Ascending aorta (tissue), 2 donors: Measurements from ENCODE around the gene CKAP4. TPM values are rescaled to one million over a fixed set of nuclear protein-coding genes. Genes with fewer than 3 reads are reported as not detected.

Experiments
- DNase-seq, 2 donors: peaks; one replicate each; pipeline ENCODE4 v3.0.0-alpha.2; 2019; ENCODE audit warnings: low spot score in 2 of 2
- H3K27ac ChIP-seq, 2 donors: fragments of 200-600 bp; sonication (generic); one replicate each; pipeline ENCODE4 v1.5.1; 2016 to 2017; ENCODE audit warnings: mild to moderate bottlenecking in 1 of 2
- H3K27me3 ChIP-seq: fragments of 200-600 bp; sonication (generic); one replicate; pipeline ENCODE4 v1.5.1; 2017
- H3K36me3 ChIP-seq, 2 donors: fragments of 200-600 bp; sonication (generic); one replicate each; pipeline ENCODE4 v1.5.1; 2016
- H3K4me1 ChIP-seq, 2 donors: fragments of 200-600 bp; sonication (generic); one replicate each; pipeline ENCODE4 v1.5.1; 2016 to 2017; ENCODE audit warnings: mild to moderate bottlenecking in 1 of 2
- H3K4me3 ChIP-seq, 2 donors: fragments of 200-600 bp; sonication (generic); one replicate each; pipeline ENCODE4 v1.5.1; 2016 to 2017; ENCODE audit warnings: mild to moderate bottlenecking in 1 of 2
- H3K9me3 ChIP-seq, 2 donors: fragments of 200-600 bp; sonication (generic); one replicate each; pipeline ENCODE4 v1.5.1; 2016
- intact Hi-C: fragments of 100-400 bp; cut with DNase I; formaldehyde crosslinking; loops from one replicate; pipeline ENCODE4 v1.15.1; 2023
- total RNA-seq: library from RNA; depleted of rRNA; stranded (reverse); fragments of >200 nt; gene quantifications from one replicate; pipeline ENCODE4 v1.1.0, GENCODE V29; 2016
- TF ChIP-seq, protein P1 (sequence below), 3 experiments: fragments of 200-600 bp in 2 of 3; fragments of 450-650 bp in 1 of 3; sonication (generic) in 2 of 3; IDR thresholded peaks; one replicate each; pipeline ENCODE4 v1.5.1; 2016 to 2019; ENCODE audit warnings: antibody characterized with exemption in 3 of 3, mild to moderate bottlenecking in 1 of 3, moderate library complexity in 1 of 3

CKAP4 gene
- total RNA-seq, 1 donor from 2014 or later: 116 TPM

DNA sequence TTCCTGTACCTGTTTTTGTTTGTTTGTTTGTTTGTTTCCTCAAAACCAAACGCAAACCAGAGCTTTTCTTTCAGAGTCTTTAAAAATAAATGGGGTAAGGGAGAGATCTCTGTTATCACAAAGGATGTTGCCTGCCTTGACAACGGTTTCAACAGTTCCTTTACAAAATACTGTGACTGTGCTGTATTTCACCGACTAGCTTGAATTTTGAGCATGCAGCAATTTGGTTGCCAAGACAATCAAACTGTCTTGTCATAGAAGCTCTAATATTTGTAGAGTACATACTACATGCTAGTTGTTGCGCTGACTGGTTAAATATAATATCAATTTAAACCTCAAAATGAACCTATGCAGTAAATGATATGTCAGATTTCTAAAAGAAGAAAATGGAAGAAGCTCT is 32.3 kb upstream of the CKAP4 start:
- DNase-seq: no peak
- H3K9me3 ChIP-seq: peaks cover 0 to 4% of the 10 kb centered on the region in 2 donors
- H3K27me3 ChIP-seq: no peaks in the 10 kb centered on the region
- no peaks in the 10 kb centered on the region for H3K36me3 ChIP-seq
- H3K27ac ChIP-seq: no peak overlapping the region
- H3K4me1 ChIP-seq: no peaks in the 10 kb centered on the region
- no peak overlapping the region for H3K4me3 ChIP-seq
- TF ChIP-seq, protein P1, sequence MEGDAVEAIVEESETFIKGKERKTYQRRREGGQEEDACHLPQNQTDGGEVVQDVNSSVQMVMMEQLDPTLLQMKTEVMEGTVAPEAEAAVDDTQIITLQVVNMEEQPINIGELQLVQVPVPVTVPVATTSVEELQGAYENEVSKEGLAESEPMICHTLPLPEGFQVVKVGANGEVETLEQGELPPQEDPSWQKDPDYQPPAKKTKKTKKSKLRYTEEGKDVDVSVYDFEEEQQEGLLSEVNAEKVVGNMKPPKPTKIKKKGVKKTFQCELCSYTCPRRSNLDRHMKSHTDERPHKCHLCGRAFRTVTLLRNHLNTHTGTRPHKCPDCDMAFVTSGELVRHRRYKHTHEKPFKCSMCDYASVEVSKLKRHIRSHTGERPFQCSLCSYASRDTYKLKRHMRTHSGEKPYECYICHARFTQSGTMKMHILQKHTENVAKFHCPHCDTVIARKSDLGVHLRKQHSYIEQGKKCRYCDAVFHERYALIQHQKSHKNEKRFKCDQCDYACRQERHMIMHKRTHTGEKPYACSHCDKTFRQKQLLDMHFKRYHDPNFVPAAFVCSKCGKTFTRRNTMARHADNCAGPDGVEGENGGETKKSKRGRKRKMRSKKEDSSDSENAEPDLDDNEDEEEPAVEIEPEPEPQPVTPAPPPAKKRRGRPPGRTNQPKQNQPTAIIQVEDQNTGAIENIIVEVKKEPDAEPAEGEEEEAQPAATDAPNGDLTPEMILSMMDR (IDR thresholded peaks at IDR 0.05): no peak
- intact Hi-C loops: no loop called here

DNA sequence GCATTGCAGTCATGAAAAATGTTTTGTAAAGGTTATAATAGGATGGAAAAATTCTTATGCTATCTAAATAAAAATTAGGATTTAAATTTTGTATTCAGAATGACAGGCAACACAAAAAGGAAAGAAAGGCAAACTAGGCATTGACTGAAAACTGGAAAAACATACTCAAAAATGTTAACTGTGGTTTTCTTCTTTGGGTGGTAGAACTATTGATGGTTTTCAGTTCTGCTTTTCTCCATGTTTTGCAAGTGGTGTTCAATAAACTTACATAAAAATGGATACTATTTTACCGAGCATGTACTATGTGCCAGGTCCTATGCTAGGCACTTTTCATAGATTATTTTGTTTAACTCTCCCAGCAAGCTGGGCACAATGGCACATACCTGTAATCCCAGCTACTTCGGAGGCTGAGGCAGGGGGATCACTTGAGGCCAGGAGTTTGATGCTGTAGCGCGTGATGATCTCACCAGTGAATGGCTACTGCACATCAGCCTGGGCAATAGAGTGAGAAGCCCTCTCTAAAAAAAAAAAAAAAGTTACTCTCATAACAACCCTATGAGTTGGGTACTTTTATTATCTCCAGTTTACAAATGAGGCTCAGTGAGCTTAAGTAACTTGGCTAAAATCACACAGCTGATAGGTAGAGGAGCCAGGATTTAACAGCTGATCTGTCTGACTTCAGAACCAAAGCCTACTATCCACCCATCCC is 28.4 kb upstream of the CKAP4 start:
- Histone ChIP-seq H3K4me1 (no peaks in the 10 kb centered on the region), H3K27ac (no peak overlapping the region), H3K27me3 (no peaks in the 10 kb centered on the region), H3K36me3 (no peaks in the 10 kb centered on the region), H3K9me3 (no peaks in the 10 kb centered on the region), H3K4me3 (no peak overlapping the region)
- intact Hi-C loops: no loop called here
- TF ChIP-seq, protein P1 (IDR thresholded peaks at IDR 0.05): no peak
- DNase-seq: no peak

DNA sequence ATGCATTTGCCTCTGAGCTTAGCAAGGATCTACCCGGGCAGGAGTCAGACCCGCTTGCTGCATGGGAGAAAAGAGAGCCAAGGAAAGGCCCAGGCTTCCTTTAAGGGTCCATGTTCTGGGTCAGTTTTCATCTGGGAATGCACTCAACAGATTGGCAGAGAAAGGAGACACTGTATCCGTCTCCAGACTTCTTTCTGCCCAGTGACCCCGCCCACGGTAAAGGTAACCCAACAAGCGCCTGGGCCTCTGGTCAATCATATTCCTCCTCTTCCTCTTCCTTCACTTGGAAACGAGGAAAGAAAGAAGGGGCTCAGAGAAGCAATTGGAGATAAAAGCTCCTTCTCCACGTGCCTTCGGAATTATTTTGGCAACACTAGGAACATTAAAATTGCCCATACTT is 27.6 kb upstream of the CKAP4 start:
- TF ChIP-seq, protein P1 (IDR thresholded peaks at IDR 0.05): no peak
- H3K4me1 ChIP-seq: no peaks in the 10 kb centered on the region
- H3K27me3 ChIP-seq: no peaks in the 10 kb centered on the region
- H3K9me3 ChIP-seq: no peaks in the 10 kb centered on the region
- no peak for DNase-seq
- H3K36me3 ChIP-seq: no peaks in the 10 kb centered on the region
- H3K27ac ChIP-seq: no peak overlapping the region
- no peak overlapping the region for H3K4me3 ChIP-seq
- intact Hi-C loops: no loop called here

DNA sequence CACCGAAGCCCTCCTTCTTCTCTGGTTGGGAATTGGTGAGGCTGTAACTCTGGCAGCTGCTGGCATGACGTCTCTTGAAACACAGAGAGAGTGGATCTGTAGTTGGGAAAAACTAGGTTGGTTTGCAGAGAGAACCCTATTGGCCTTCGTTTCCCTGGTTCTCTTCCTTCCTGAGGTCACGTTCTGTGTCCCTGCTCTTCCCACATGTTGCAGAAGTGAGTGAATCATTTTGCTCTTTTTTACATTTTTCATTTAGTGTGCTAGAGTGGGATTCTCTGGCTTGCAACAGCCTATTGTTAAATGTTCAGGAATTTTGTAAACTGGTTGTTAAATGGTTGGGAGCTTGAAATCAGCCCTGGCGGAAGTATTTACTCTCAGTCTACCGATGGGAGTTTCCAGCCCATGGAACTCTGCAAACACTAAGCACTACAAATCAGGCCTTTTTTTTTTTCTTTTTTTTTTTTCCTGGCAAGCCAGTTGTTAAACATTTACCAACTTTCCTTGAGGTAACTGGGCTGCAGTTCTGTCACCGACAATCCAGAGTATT is 26.8 kb upstream of the CKAP4 start:
- Histone ChIP-seq H3K9me3 (no peaks in the 10 kb centered on the region), H3K36me3 (no peaks in the 10 kb centered on the region), H3K27ac (no peak overlapping the region), H3K4me3 (no peak overlapping the region), H3K4me1 (no peaks in the 10 kb centered on the region), H3K27me3 (no peaks in the 10 kb centered on the region)
- intact Hi-C loops: no loop called here
- TF ChIP-seq, protein P1 (IDR thresholded peaks at IDR 0.05): no peak
- no peak for DNase-seq

DNA sequence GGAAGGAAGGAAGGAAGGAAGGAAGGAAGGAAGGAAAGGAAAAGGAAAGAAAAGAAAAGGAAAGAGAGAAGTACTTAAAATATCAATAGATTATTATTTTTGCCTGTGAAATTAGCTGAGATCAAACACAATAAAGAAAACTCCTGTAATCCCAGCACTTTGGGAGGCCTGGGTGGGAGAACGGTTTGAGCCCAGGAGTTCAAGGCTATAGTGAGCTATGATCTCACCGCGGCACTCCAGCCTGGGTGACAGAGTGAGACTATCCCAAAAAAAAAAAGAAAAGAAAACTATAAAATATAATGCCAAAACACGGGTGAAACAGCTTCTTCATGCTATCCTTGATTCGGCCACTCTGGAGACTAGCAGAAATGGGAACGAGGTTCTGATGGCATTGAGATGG is 26.2 kb upstream of the CKAP4 start:
- H3K27me3 ChIP-seq: no peaks in the 10 kb centered on the region
- no peak overlapping the region for H3K4me3 ChIP-seq
- intact Hi-C loops: no loop called here
- TF ChIP-seq, protein P1 (IDR thresholded peaks at IDR 0.05): no peak
- H3K9me3 ChIP-seq: no peaks in the 10 kb centered on the region
- DNase-seq: no peak
- no peaks in the 10 kb centered on the region for H3K4me1 ChIP-seq
- no peaks in the 10 kb centered on the region for H3K36me3 ChIP-seq
- H3K27ac ChIP-seq: no peak overlapping the region
